Common myeloid progenitor, CD34-positive (primary cell): Measurements from ENCODE around the gene FNDC4.

Source experiments
- CTCF ChIA-PET: fragments of 350-600 bp; sonication (Branson Sonifier 250); formaldehyde crosslinking; loops from one replicate; lab custom pipeline; 2021; ENCODE audit warnings: antibody characterized with exemption; lab: Charles Lee
- POLR2A ChIA-PET: fragments of 350-600 bp; sonication (Branson Sonifier 250); formaldehyde crosslinking; loops from one replicate; lab custom pipeline; 2021; ENCODE audit warnings: antibody characterized with exemption; lab: Charles Lee
- DNase-seq, 3 donors: peaks; one replicate each; pipeline versions ENCODE4 v3.0.0 to v3.0.0-alpha.2; 2013
- H3K27ac ChIP-seq, 2 experiments: 1 replicate in 1 of 2; 2 replicates in 1 of 2; pipeline ENCODE4 v1.7.0; 2013; ENCODE audit warnings: inconsistent platforms in 2 of 2, low read length in 2 of 2, mild to moderate bottlenecking in 2 of 2, low read depth in 1 of 2, moderate library complexity in 1 of 2; ENCODE audit not compliant: severe bottlenecking in 2 of 2, insufficient read depth in 1 of 2, poor library complexity in 1 of 2
- H3K27me3 ChIP-seq, 5 experiments: replicated peaks in 2 of 5; 1 replicate in 3 of 5; 2 replicates in 2 of 5; pipeline versions ENCODE4 v1.6.1 to v1.7.0; 2013; ENCODE audit warnings: low read length in 4 of 5, mild to moderate bottlenecking in 2 of 5, moderate library complexity in 2 of 5, inconsistent platforms in 1 of 5; ENCODE audit not compliant: insufficient read depth in 5 of 5, control insufficient read depth in 4 of 5
- H3K36me3 ChIP-seq, 4 experiments: 1 replicate in 2 of 4; 2 replicates in 2 of 4; pipeline versions ENCODE4 v1.6.1 to v1.7.0; 2013; ENCODE audit warnings: low read length in 3 of 4, control low read depth in 1 of 4, mild to moderate bottlenecking in 1 of 4; ENCODE audit not compliant: control insufficient read depth in 4 of 4, insufficient read depth in 4 of 4
- H3K4me1 ChIP-seq, 4 experiments: 1 replicate in 3 of 4; 2 replicates in 1 of 4; pipeline versions ENCODE4 v1.6.1 to v1.7.1; 2013; ENCODE audit warnings: low read length in 3 of 4, mild to moderate bottlenecking in 3 of 4, control low read depth in 1 of 4, inconsistent platforms in 1 of 4, moderate library complexity in 1 of 4; ENCODE audit not compliant: control insufficient read depth in 4 of 4, insufficient read depth in 4 of 4; ENCODE audit errors: control extremely low read depth in 1 of 4
- H3K4me3 ChIP-seq, 7 experiments: 1 replicate in 4 of 7; 2 replicates in 3 of 7; pipeline versions ENCODE4 v1.5.1 to v1.7.0; 2013; ENCODE audit warnings: mild to moderate bottlenecking in 7 of 7, low read length in 6 of 7, moderate library complexity in 6 of 7, inconsistent platforms in 2 of 7, low read depth in 2 of 7, control low read depth in 1 of 7; ENCODE audit not compliant: insufficient read depth in 4 of 7, control insufficient read depth in 1 of 7; ENCODE audit errors: extremely low read depth in 1 of 7
- H3K9me3 ChIP-seq, 5 experiments: 1 replicate in 4 of 5; 2 replicates in 1 of 5; pipeline versions ENCODE4 v1.6.1 to v1.7.1; 2013; ENCODE audit warnings: low read length in 4 of 5, mild to moderate bottlenecking in 2 of 5, inconsistent platforms in 1 of 5, low read depth in 1 of 5, moderate library complexity in 1 of 5; ENCODE audit not compliant: control insufficient read depth in 4 of 5, insufficient read depth in 2 of 5; ENCODE audit errors: control extremely low read depth in 1 of 5
- WGBS: methylation state at CpG from one replicate; pipeline ENCODE4 v1.1.5; 2013; ENCODE audit not compliant: insufficient coverage; 5-methylcytosine and 5-hydroxymethylcytosine counted together

Gene FNDC4

GRCh38 chr2:27494284-27494943, 586 bp downstream of the FNDC4 start:
- ChIA-PET CTCF (interaction anchor here (0.7 kb wide), 1 partner anchor 48 kb away, joined by 3 read pairs; no protein-coding TSS in a partner anchor), POLR2A (no interaction called here)
- H3K27me3 ChIP-seq: peaks cover 3 to 60% (median 28%) of the 10 kb centered on the region in 5 experiments
- H3K9me3 ChIP-seq: no peaks in the 10 kb centered on the region
- 38% methylated on average over 22 of the region's 35 CpGs for WGBS
- DNase-seq: no peak
- H3K4me3 ChIP-seq: peak overlapping the region; percentile 40 to 72 (median 61)
- H3K27ac ChIP-seq: no peak overlapping the region
- no peaks in the 10 kb centered on the region for H3K36me3 ChIP-seq
- peaks cover 0 to 20% (median 14%) of the 10 kb centered on the region in 4 experiments for H3K4me1 ChIP-seq

- CTCF ChIA-PET: no interaction called here
- DNase-seq: no peak
- 99% methylated on average over 13 of the region's 13 CpGs for WGBS
- no peaks in the 10 kb centered on the region for H3K36me3 ChIP-seq
- peaks cover 0 to 25% (median 19%) of the 10 kb centered on the region in 4 experiments for H3K4me1 ChIP-seq
- H3K27me3 ChIP-seq: peaks cover 3 to 57% (median 28%) of the 10 kb centered on the region in 5 experiments
- H3K27ac ChIP-seq: no peak overlapping the region
- POLR2A ChIA-PET: no interaction called here
- H3K9me3 ChIP-seq: no peaks in the 10 kb centered on the region
- no peak overlapping the region for H3K4me3 ChIP-seq
Observed at GRCh38 chr2:27493948-27494283, 1.1 kb downstream of the FNDC4 start.

- WGBS: 96% methylated on average over 3 of the region's 4 CpGs
- H3K27me3 ChIP-seq: peaks cover 0 to 44% (median 25%) of the 10 kb centered on the region in 5 experiments
- H3K9me3 ChIP-seq: no peaks in the 10 kb centered on the region
- no peaks in the 10 kb centered on the region for H3K36me3 ChIP-seq
- H3K27ac ChIP-seq: no peak overlapping the region
- H3K4me3 ChIP-seq: no peak overlapping the region
- ChIA-PET POLR2A (no interaction called here), CTCF (no interaction called here)
- DNase-seq: no peak
- H3K4me1 ChIP-seq: peaks cover 0 to 30% (median 22%) of the 10 kb centered on the region in 4 experiments
Observed at GRCh38 chr2:27492557-27492956, 2.4 kb downstream of the FNDC4 start.

- H3K9me3 ChIP-seq: no peaks in the 10 kb centered on the region
- 4% methylated on average over 37 of the region's 43 CpGs for WGBS
- H3K36me3 ChIP-seq: peaks cover 6 to 10% (median 7%) of the 10 kb centered on the region in 4 experiments
- CTCF ChIA-PET: interaction anchor here (0.7 to 1.4 kb wide), 2 partner anchors 9 to 144 kb away, joined by 3 to 4 read pairs; no protein-coding TSS in a partner anchor
- H3K27me3 ChIP-seq: peaks cover 0 to 16% (median 11%) of the 10 kb centered on the region in 5 experiments
- H3K4me1 ChIP-seq: peaks cover 0 to 20% (median 15%) of the 10 kb centered on the region in 4 experiments
- H3K27ac ChIP-seq: peak within 1 kb of the TSS; percentile 34 to 79
- peak; percentile 99 to 100 (median 100) for DNase-seq
- POLR2A ChIA-PET: interaction anchor here (0.6 kb wide), 1 partner anchor 245 kb away, joined by 3 read pairs; no protein-coding TSS in a partner anchor
- H3K4me3 ChIP-seq: peak within 1 kb of the TSS; percentile 32 to 97 (median 85)
Observed at GRCh38 chr2:27489498-27490397, 5.3 kb downstream of the FNDC4 start, which contains the start of gene IFT172. TSS of gene IFT172 (minus strand) at chr2:27489743. CDS start at chr2:27489653, 90 bp downstream.

- Histone ChIP-seq H3K27ac (peak overlapping the region; percentile 34 to 79), H3K27me3 (peaks cover 0 to 10% (median 6%) of the 10 kb centered on the region in 5 experiments), H3K4me1 (peaks cover 0 to 16% (median 11%) of the 10 kb centered on the region in 4 experiments), H3K4me3 (peak overlapping the region; percentile 29 to 97 (median 85)), H3K9me3 (no peaks in the 10 kb centered on the region), H3K36me3 (peaks cover 6 to 13% (median 10%) of the 10 kb centered on the region in 4 experiments)
- ChIA-PET CTCF (interaction anchor here (0.7 to 1.4 kb wide), 3 partner anchors 9 to 145 kb away, joined by 3 to 4 read pairs (median 3); no protein-coding TSS in a partner anchor), POLR2A (no interaction called here)
- WGBS: 0% methylated on average over 10 of the region's 11 CpGs
- DNase-seq: peak; percentile 48 to 64 (median 59)
Observed at GRCh38 chr2:27489118-27489497, 5.9 kb downstream of the FNDC4 start.

GRCh38 chr2:27485496-27485895, 9.5 kb downstream of the FNDC4 start:
- CTCF ChIA-PET: no interaction called here
- POLR2A ChIA-PET: no interaction called here
- 94% methylated on average over 3 of the region's 3 CpGs for WGBS

More at GRCh38 chr2:27485496-27485895, 9.5 kb downstream of the FNDC4 start:
- Histone ChIP-seq H3K4me1 (peaks cover 0 to 16% (median 11%) of the 10 kb centered on the region in 4 experiments), H3K4me3 (no peak overlapping the region), H3K27ac (no peak overlapping the region), H3K9me3 (no peaks in the 10 kb centered on the region), H3K36me3 (peaks cover 6 to 31% (median 24%) of the 10 kb centered on the region in 4 experiments), H3K27me3 (no peaks in the 10 kb centered on the region)
- DNase-seq: no peak
